IMR-90 (cell line): Measurements from ENCODE around the gene TMC4. TPM values are rescaled to one million over a fixed set of nuclear protein-coding genes. Genes with fewer than 3 reads are reported as not detected.

Source experiments
- ATAC-seq: fragments of 200-7000 bp; cut with Tn5 transposase; 2 replicates; pipeline ENCODE4 v1.9.1; 2020; ENCODE audit warnings: low read depth, mild to moderate bottlenecking, moderate library complexity
- BruUV-seq: library from RNA; stranded (reverse); fragments of 400-500 nt; replicated peaks from 2 replicates; lab custom pipeline; 2021; lab: Mats Ljungman, UMichigan
- CTCF ChIA-PET: fragments of 300-600 bp; formaldehyde crosslinking; extraction: SDS; loops from one replicate; lab custom pipeline; 2021; ENCODE audit warnings: antibody characterized with exemption; lab: Yijun Ruan, JAX
- POLR2A ChIA-PET: fragments of 300-600 bp; sonication (Branson Sonifier 250); formaldehyde crosslinking; loops from one replicate; lab custom pipeline; 2022; ENCODE audit warnings: antibody characterized with exemption; ENCODE audit not compliant: unreplicated experiment; lab: Charles Lee
- DNase-seq: peaks from one replicate; pipeline ENCODE4 v3.0.0; 2013
- H2AFZ ChIP-seq: replicated peaks from 2 replicates; pipeline ENCODE3; 2013; ENCODE audit warnings: low read length, mild to moderate bottlenecking; ENCODE audit not compliant: poor library complexity
- H2AK5ac ChIP-seq: 2 replicates; pipeline ENCODE4 v1.6.1; 2013; ENCODE audit warnings: low read depth, low read length, inconsistent platforms
- H2AK9ac ChIP-seq: replicated peaks from 2 replicates; pipeline ENCODE3; 2013; ENCODE audit warnings: mild to moderate bottlenecking, low read depth, low read length, moderate library complexity; ENCODE audit not compliant: poor library complexity
- H2BK120ac ChIP-seq: 2 replicates; pipeline ENCODE4 v1.6.1; 2013; ENCODE audit warnings: low read depth, low read length, inconsistent platforms
- H2BK15ac ChIP-seq: 3 replicates; pipeline ENCODE4 v1.6.1; 2013; ENCODE audit warnings: low read depth, low read length, inconsistent platforms
- H2BK20ac ChIP-seq: 2 replicates; pipeline ENCODE4 v1.6.1; 2013; ENCODE audit warnings: low read depth, mild to moderate bottlenecking, inconsistent platforms, low read length, moderate library complexity
- H2BK5ac ChIP-seq: 2 replicates; pipeline ENCODE4 v1.6.1; 2013; ENCODE audit warnings: mild to moderate bottlenecking, low read depth, low read length, inconsistent platforms; ENCODE audit not compliant: poor library complexity, severe bottlenecking
- H3K14ac ChIP-seq: replicated peaks from 2 replicates; pipeline ENCODE4 v1.6.1; 2013; ENCODE audit warnings: low read depth, low read length, inconsistent platforms
- H3K18ac ChIP-seq: 2 replicates; pipeline ENCODE4 v1.6.1; 2013; ENCODE audit warnings: low read depth, low read length, control low read depth
- H3K23ac ChIP-seq: 2 replicates; pipeline ENCODE4 v1.6.1; 2013; ENCODE audit warnings: low read depth, low read length, inconsistent platforms
- H3K27ac ChIP-seq: 2 replicates; pipeline ENCODE4 v1.5.1; 2013; ENCODE audit warnings: mild to moderate bottlenecking, control low read depth, low read length; ENCODE audit not compliant: insufficient read depth
- H3K27me3 ChIP-seq: 2 replicates; pipeline ENCODE4 v1.6.1; 2013; ENCODE audit warnings: low read length; ENCODE audit not compliant: control insufficient read depth, insufficient read depth
- H3K36me3 ChIP-seq: 2 replicates; pipeline ENCODE4 v1.6.1; 2013; ENCODE audit warnings: low read length, mixed read lengths; ENCODE audit not compliant: control insufficient read depth, insufficient read depth
- H3K4ac ChIP-seq: 2 replicates; pipeline ENCODE4 v1.6.1; 2013; ENCODE audit warnings: low read depth, low read length, inconsistent platforms
- H3K4me1 ChIP-seq: 2 replicates; pipeline ENCODE4 v1.6.1; 2013; ENCODE audit warnings: low read length, mixed read lengths; ENCODE audit not compliant: control insufficient read depth, insufficient read depth
- H3K4me2 ChIP-seq: 2 replicates; pipeline ENCODE4 v1.6.1; 2013; ENCODE audit warnings: low read depth, mild to moderate bottlenecking, control low read depth, low read length, moderate library complexity
- H3K4me3 ChIP-seq: 2 replicates; pipeline ENCODE4 v1.5.1; 2013; ENCODE audit warnings: low read depth, mild to moderate bottlenecking, control low read depth, low read length, moderate library complexity; ENCODE audit not compliant: insufficient read depth
- H3K56ac ChIP-seq: 2 replicates; pipeline ENCODE4 v1.6.1; 2013; ENCODE audit warnings: low read length, inconsistent platforms; ENCODE audit not compliant: insufficient read depth; ENCODE audit errors: extremely low read depth
- H3K79me1 ChIP-seq, 2 experiments: 2 replicates each; pipeline ENCODE4 v1.6.1; 2013; ENCODE audit warnings: low read length in 2 of 2, inconsistent platforms in 1 of 2, low read depth in 1 of 2
- H3K9ac ChIP-seq: 2 replicates; pipeline ENCODE4 v1.6.1; 2013; ENCODE audit warnings: low read depth, low read length, control low read depth
- H3K9me1 ChIP-seq: 2 replicates; pipeline ENCODE4 v1.6.1; 2013; ENCODE audit warnings: low read length, inconsistent platforms; ENCODE audit not compliant: insufficient read depth
- H3K9me3 ChIP-seq: 2 replicates; pipeline ENCODE4 v1.6.1; 2013; ENCODE audit warnings: low read length; ENCODE audit not compliant: control insufficient read depth, insufficient read depth
- H4K20me1 ChIP-seq: 2 replicates; pipeline ENCODE4 v1.6.1; 2013; ENCODE audit warnings: low read length, inconsistent platforms; ENCODE audit not compliant: insufficient read depth
- H4K5ac ChIP-seq: 2 replicates; pipeline ENCODE4 v1.6.1; 2013; ENCODE audit warnings: mild to moderate bottlenecking, low read depth, low read length, control low read depth
- H4K8ac ChIP-seq, 2 experiments: 2 replicates each; pipeline ENCODE4 v1.6.1; 2013; ENCODE audit warnings: low read depth in 2 of 2, low read length in 2 of 2, control low read depth in 1 of 2, inconsistent platforms in 1 of 2
- H4K91ac ChIP-seq: 2 replicates; pipeline ENCODE4 v1.6.1; 2013; ENCODE audit warnings: low read depth, low read length, inconsistent platforms; ENCODE audit not compliant: insufficient read depth
- CEBPB ChIP-seq: IDR thresholded peaks from 2 replicates; pipeline ENCODE4 v1.6.1; 2012; ENCODE audit warnings: low read depth, low read length, improper control_type of control experiment
- CHD1 ChIP-seq: IDR thresholded peaks from 2 replicates; pipeline ENCODE4 v1.6.1; 2012; ENCODE audit warnings: low read depth, low read length, improper control_type of control experiment
- FOS ChIP-seq: fragments of 150-350 bp; IDR thresholded peaks from 2 replicates; pipeline ENCODE4 v1.6.1; 2016; ENCODE audit warnings: low read depth, low read length
- MAFK ChIP-seq: IDR thresholded peaks from 2 replicates; pipeline ENCODE4 v1.6.1; 2012; ENCODE audit warnings: low read depth, low read length, improper control_type of control experiment
- MAZ ChIP-seq: IDR thresholded peaks from 2 replicates; pipeline ENCODE4 v1.6.1; 2012; ENCODE audit warnings: low read depth, mild to moderate bottlenecking, low read length, improper control_type of control experiment, moderate library complexity, borderline replicate concordance
- MXI1 ChIP-seq: IDR thresholded peaks from 2 replicates; pipeline ENCODE4 v1.6.1; 2012; ENCODE audit warnings: low read depth, mild to moderate bottlenecking, low read length, moderate library complexity, borderline replicate concordance
- RAD21 ChIP-seq: IDR thresholded peaks from 2 replicates; pipeline ENCODE4 v1.6.1; 2012; ENCODE audit warnings: low read length, improper control_type of control experiment
- RCOR1 ChIP-seq: IDR thresholded peaks from 2 replicates; pipeline ENCODE4 v1.6.1; 2012; ENCODE audit warnings: mild to moderate bottlenecking, low read length, improper control_type of control experiment; ENCODE audit not compliant: insufficient replicate concordance
- SMC3 ChIP-seq: fragments of 150-350 bp; IDR thresholded peaks from 2 replicates; pipeline ENCODE4 v1.6.1; 2016; ENCODE audit warnings: low read depth, mild to moderate bottlenecking, antibody characterized with exemption, low read length, moderate library complexity
- WGBS, 2 experiments: methylation state at CpG; one replicate each; pipeline versions ENCODE4 v1.1.5 to v1.1.7; 2013; ENCODE audit warnings: missing lambda C conversion rate in 2 of 2; ENCODE audit not compliant: insufficient read length in 1 of 2; ENCODE audit errors: extremely low coverage in 2 of 2; 5-methylcytosine and 5-hydroxymethylcytosine counted together
- dilution Hi-C: fragments of 300-500 bp; cut with HindIII; formaldehyde crosslinking; loops from one replicate; pipeline ENCODE4 v1.14.3; 2018; ENCODE audit warnings: low sequenced_read_pairs; ENCODE audit not compliant: unreplicated experiment
- in situ Hi-C: fragments of 300-500 bp; cut with MboI; formaldehyde crosslinking; loops from 3 replicates; pipeline ENCODE4 v1.14.3; 2019; ENCODE audit warnings: low sequenced_read_pairs, inconsistent platforms, mixed read lengths
- intact Hi-C: fragments of 100-400 bp; cut with micrococcal nuclease; formaldehyde crosslinking; loops from 2 replicates; pipeline ENCODE4 v1.10.0; 2022
- polyA plus RNA-seq, 3 experiments: library from polyadenylated mRNA; depleted of rRNA; stranded (reverse); fragments of >200 nt; gene quantifications; 2 replicates each; pipeline ENCODE4 v1.2.3, GENCODE V29; 2012; ENCODE audit warnings: low replicate concordance in 1 of 3
- total RNA-seq: library from RNA; depleted of rRNA; stranded (reverse); fragments of >200 nt; gene quantifications from 2 replicates; pipeline ENCODE4 v1.2.3, GENCODE V29; 2012
- TF ChIP-seq, protein P1 (sequence below): conservative IDR thresholded peaks from 2 replicates; pipeline ENCODE4 v1.5.1; 2012; ENCODE audit warnings: mild to moderate bottlenecking, low read depth, low read length, improper control_type of control experiment

Gene TMC4
- total and polyA plus RNA-seq, 2 of the 4 experiments (the other 2 are of a cell fraction): 0.72 to 1.1 TPM

DNA sequence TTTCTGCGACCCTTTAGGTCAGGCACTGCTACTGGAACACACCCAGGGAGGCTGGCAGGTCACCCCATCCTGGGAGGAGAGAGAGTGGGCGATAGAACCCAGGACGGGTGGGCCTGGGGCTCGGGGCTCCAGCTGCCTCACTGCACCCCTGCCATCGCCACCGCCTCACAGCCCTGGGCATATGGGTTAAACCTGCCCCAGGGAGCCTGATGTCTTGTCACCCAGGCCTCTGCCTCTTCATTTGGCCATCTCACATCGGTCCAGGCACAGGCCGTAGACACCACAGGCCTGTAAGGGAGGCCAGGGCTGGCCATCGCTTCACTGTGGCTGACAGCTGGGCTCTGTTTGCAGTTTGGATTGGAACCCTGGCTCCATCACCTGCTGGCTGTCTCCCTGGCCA lies 47.2 kb downstream of the TMC4 start:
- H3K27me3 ChIP-seq: no peaks in the 10 kb centered on the region
- H4K91ac ChIP-seq: no peak overlapping the region
- TF ChIP-seq, protein P1, sequence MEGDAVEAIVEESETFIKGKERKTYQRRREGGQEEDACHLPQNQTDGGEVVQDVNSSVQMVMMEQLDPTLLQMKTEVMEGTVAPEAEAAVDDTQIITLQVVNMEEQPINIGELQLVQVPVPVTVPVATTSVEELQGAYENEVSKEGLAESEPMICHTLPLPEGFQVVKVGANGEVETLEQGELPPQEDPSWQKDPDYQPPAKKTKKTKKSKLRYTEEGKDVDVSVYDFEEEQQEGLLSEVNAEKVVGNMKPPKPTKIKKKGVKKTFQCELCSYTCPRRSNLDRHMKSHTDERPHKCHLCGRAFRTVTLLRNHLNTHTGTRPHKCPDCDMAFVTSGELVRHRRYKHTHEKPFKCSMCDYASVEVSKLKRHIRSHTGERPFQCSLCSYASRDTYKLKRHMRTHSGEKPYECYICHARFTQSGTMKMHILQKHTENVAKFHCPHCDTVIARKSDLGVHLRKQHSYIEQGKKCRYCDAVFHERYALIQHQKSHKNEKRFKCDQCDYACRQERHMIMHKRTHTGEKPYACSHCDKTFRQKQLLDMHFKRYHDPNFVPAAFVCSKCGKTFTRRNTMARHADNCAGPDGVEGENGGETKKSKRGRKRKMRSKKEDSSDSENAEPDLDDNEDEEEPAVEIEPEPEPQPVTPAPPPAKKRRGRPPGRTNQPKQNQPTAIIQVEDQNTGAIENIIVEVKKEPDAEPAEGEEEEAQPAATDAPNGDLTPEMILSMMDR: no peak
- TF ChIP-seq MAFK (no peak), CHD1 (no peak), FOS (no peak), SMC3 (no peak), RAD21 (no peak), CEBPB (no peak), MXI1 (no peak), RCOR1 (no peak), MAZ (no peak)
- no peaks in the 10 kb centered on the region for H3K4me1 ChIP-seq
- in situ Hi-C loops: loop anchor here (25.0 kb wide), 1 partner anchor 1537 kb away; the partner anchor contains the start of gene U2AF2
- ChIA-PET POLR2A (no interaction called here), CTCF (no interaction called here)
- no peaks in the 10 kb centered on the region for H4K20me1 ChIP-seq
- H3K36me3 ChIP-seq: peaks cover 75% of the 10 kb centered on the region
- no peak for DNase-seq
- H2AFZ ChIP-seq: no peak overlapping the region
- H2BK5ac ChIP-seq: no peak overlapping the region
- H3K79me1 ChIP-seq: no peaks in the 10 kb centered on the region; a peak in 1 of 4 replicates
- no peak overlapping the region for H4K5ac ChIP-seq
- WGBS, 2 experiments: 94% methylated on average over 3 of the region's 9 CpGs; no CpG with 5 or more reads in 1 of the 2 experiments
- H2BK20ac ChIP-seq: no peak overlapping the region
- no peak overlapping the region for H3K4me2 ChIP-seq
- H2AK5ac ChIP-seq: no peak overlapping the region
- H2AK9ac ChIP-seq: no peak overlapping the region
- no peak overlapping the region for H3K14ac ChIP-seq
- no peak overlapping the region for H3K4me3 ChIP-seq
- no TSS peak for BruUV-seq
- H3K56ac ChIP-seq: no peak overlapping the region
- H4K8ac ChIP-seq: no peak overlapping the region
- no peak overlapping the region for H3K9ac ChIP-seq
- H3K23ac ChIP-seq: no peak overlapping the region
- no peak overlapping the region for H2BK15ac ChIP-seq
- no peaks in the 10 kb centered on the region for H3K9me3 ChIP-seq
- H3K4ac ChIP-seq: no peak overlapping the region
- H3K18ac ChIP-seq: no peak overlapping the region
- no peaks in the 10 kb centered on the region for H3K9me1 ChIP-seq
- dilution Hi-C loops: no loop called here
- no peak overlapping the region for H3K27ac ChIP-seq
- intact Hi-C loops: no loop called here
- H2BK120ac ChIP-seq: no peak overlapping the region
- ATAC-seq: no peak
